ENCODE measurements around the gene VPS37B. TPM values are rescaled to one million over a fixed set of nuclear protein-coding genes. Genes with fewer than 3 reads are reported as not detected.

VPS37B gene
- total RNA-seq, 1 experiment from 2014 or later = 37.6 TPM

GRCh38 chr12:122929148-122929538 is 33.2 kb upstream of the VPS37B start:
- no peaks in the 10 kb centered on the region for H3K27me3 Mint-ChIP-seq (ENCODE audit: insufficient read depth, unreplicated experiment)
- H3K36me3 Mint-ChIP-seq (ENCODE audit: insufficient read depth, unreplicated experiment) = peaks cover 5% of the 10 kb centered on the region
- POLR2A ChIA-PET = interaction anchor here (0.9 kb wide), 1 partner anchor 17 kb away, joined by 3 read pairs; no protein-coding TSS in a partner anchor

GRCh38 chr12:122928404-122929147 is 32.7 kb upstream of the VPS37B start:
- Mint-ChIP-seq H3K27me3 (ENCODE audit: insufficient read depth, unreplicated experiment) (no peaks in the 10 kb centered on the region), H3K4me3 (ENCODE audit: unreplicated experiment) (no peak overlapping the region), H3K9me3 (ENCODE audit: unreplicated experiment) (no peaks in the 10 kb centered on the region), H3K36me3 (ENCODE audit: insufficient read depth, unreplicated experiment) (peaks cover 5% of the 10 kb centered on the region), H3K27ac (ENCODE audit: low read depth, unreplicated experiment) (no peak overlapping the region), H3K4me1 (ENCODE audit: insufficient read depth, unreplicated experiment) (peaks cover 5% of the 10 kb centered on the region)
- intact Hi-C loops (cut with micrococcal nuclease) = no loop called here
- CTCF ChIA-PET = no interaction called here
- no peak for TF ChIP-seq CTCF (IDR thresholded peaks at IDR 0.05; ENCODE audit: unreplicated experiment)
- no TSS peak for BruUV-seq (replicated peaks)
- no peak for DNase-seq (ENCODE audit: unreplicated experiment)
- POLR2A ChIA-PET = no interaction called here

More at GRCh38 chr12:122929148-122929538, 33.2 kb upstream of the VPS37B start:
- Mint-ChIP-seq H3K4me3 (ENCODE audit: unreplicated experiment) (no peak overlapping the region), H3K27ac (ENCODE audit: low read depth, unreplicated experiment) (no peak overlapping the region), H3K4me1 (ENCODE audit: insufficient read depth, unreplicated experiment) (peaks cover 5% of the 10 kb centered on the region), H3K9me3 (ENCODE audit: unreplicated experiment) (no peaks in the 10 kb centered on the region)
- TF ChIP-seq CTCF (IDR thresholded peaks at IDR 0.05; ENCODE audit: unreplicated experiment) = no peak
- intact Hi-C loops (cut with micrococcal nuclease) = no loop called here
- no peak for DNase-seq (ENCODE audit: unreplicated experiment)
- BruUV-seq (replicated peaks) = no TSS peak
- CTCF ChIA-PET = no interaction called here

GRCh38 chr12:122927756-122928403 is 32.0 kb upstream of the VPS37B start:
- ChIA-PET POLR2A (no interaction called here), CTCF (no interaction called here)
- intact Hi-C loops (cut with micrococcal nuclease) = no loop called here
- Mint-ChIP-seq H3K4me3 (ENCODE audit: unreplicated experiment) (no peak overlapping the region), H3K27me3 (ENCODE audit: insufficient read depth, unreplicated experiment) (no peaks in the 10 kb centered on the region), H3K27ac (ENCODE audit: low read depth, unreplicated experiment) (no peak overlapping the region), H3K4me1 (ENCODE audit: insufficient read depth, unreplicated experiment) (peaks cover 5% of the 10 kb centered on the region), H3K36me3 (ENCODE audit: insufficient read depth, unreplicated experiment) (peaks cover 5% of the 10 kb centered on the region), H3K9me3 (ENCODE audit: unreplicated experiment) (no peaks in the 10 kb centered on the region)
- DNase-seq (ENCODE audit: unreplicated experiment) = no peak
- BruUV-seq (replicated peaks) = no TSS peak
- no peak for TF ChIP-seq CTCF (IDR thresholded peaks at IDR 0.05; ENCODE audit: unreplicated experiment)

GRCh38 chr12:122921917-122922316 is 26.0 kb upstream of the VPS37B start:
- DNase-seq (ENCODE audit: unreplicated experiment) = no peak
- POLR2A ChIA-PET = interaction anchor here (6.5 kb wide), 1 partner anchor 24 kb away, joined by 53 read pairs; no protein-coding TSS in a partner anchor
- no TSS peak for BruUV-seq (replicated peaks)
- TF ChIP-seq CTCF (IDR thresholded peaks at IDR 0.05; ENCODE audit: unreplicated experiment) = no peak
- H3K27ac Mint-ChIP-seq (ENCODE audit: low read depth, unreplicated experiment) = no peak overlapping the region
- no peaks in the 10 kb centered on the region for H3K27me3 Mint-ChIP-seq (ENCODE audit: insufficient read depth, unreplicated experiment)
- intact Hi-C loops (cut with micrococcal nuclease) = no loop called here
- CTCF ChIA-PET = no interaction called here
- H3K36me3 Mint-ChIP-seq (ENCODE audit: insufficient read depth, unreplicated experiment) = no peaks in the 10 kb centered on the region
- H3K9me3 Mint-ChIP-seq (ENCODE audit: unreplicated experiment) = no peaks in the 10 kb centered on the region
- no peak overlapping the region for H3K4me3 Mint-ChIP-seq (ENCODE audit: unreplicated experiment)
- H3K4me1 Mint-ChIP-seq (ENCODE audit: insufficient read depth, unreplicated experiment) = peaks cover 25% of the 10 kb centered on the region

Measured in MCF 10A (cell line).